OCI-LY3 (cell line): ENCODE results near the gene EXO5.

ENCODE experiments used
- H2AFZ ChIP-seq: fragments of 200-600, 300-600 bp; shearing (Covaris generic); 2 replicates; pipeline ENCODE4 v1.6.0; 2014; ENCODE audit warnings: antibody characterized with exemption, low read depth, low read length
- H3K27ac ChIP-seq: fragments of 200-600, 300-600 bp; sonication (generic); 2 replicates; pipeline ENCODE4 v1.5.1; 2014; ENCODE audit warnings: mild to moderate bottlenecking, low read length, moderate library complexity, mixed read lengths
- H3K27me3 ChIP-seq: fragments of 200-600, 300-600 bp; sonication (generic); 2 replicates; pipeline ENCODE4 v1.6.1; 2014; ENCODE audit warnings: low read depth, low read length, mixed read lengths
- H3K36me3 ChIP-seq: fragments of 200-600, 300-600 bp; sonication (generic); replicated peaks from 2 replicates; pipeline ENCODE3; 2014; ENCODE audit warnings: low read depth, low read length, mixed read lengths
- H3K4me1 ChIP-seq: fragments of 300-600, 200-600 bp; sonication (generic); 2 replicates; pipeline ENCODE4 v1.6.1; 2014; ENCODE audit warnings: low read length, mixed read lengths
- H3K4me2 ChIP-seq: fragments of 200-600, 300-600 bp; sonication (generic); 2 replicates; pipeline ENCODE4 v1.6.1; 2014; ENCODE audit warnings: low read length, mixed read lengths
- H3K4me3 ChIP-seq: fragments of 300-600, 200-600 bp; sonication (generic); 2 replicates; pipeline ENCODE4 v1.5.1; 2014; ENCODE audit warnings: antibody characterized with exemption, mild to moderate bottlenecking, low read length, moderate library complexity
- H3K79me2 ChIP-seq: fragments of 300-600, 200-600 bp; shearing (Covaris generic); 2 replicates; pipeline ENCODE4 v1.6.1; 2014; ENCODE audit warnings: mild to moderate bottlenecking, low read length, mixed read lengths
- H3K9ac ChIP-seq: fragments of 300-600, 200-600 bp; shearing (Covaris generic); 2 replicates; pipeline ENCODE4 v1.6.0; 2014; ENCODE audit warnings: mild to moderate bottlenecking, low read length, moderate library complexity
- H3K9me3 ChIP-seq: fragments of 200-600, 300-600 bp; shearing (Covaris generic); 2 replicates; pipeline ENCODE4 v1.6.1; 2014; ENCODE audit warnings: low read length, mixed read lengths; ENCODE audit not compliant: insufficient read depth
- H4K20me1 ChIP-seq: fragments of 200-600, 300-600 bp; sonication (generic); 2 replicates; pipeline ENCODE4 v1.6.1; 2016; ENCODE audit warnings: low read length, mixed read lengths; ENCODE audit not compliant: insufficient read depth
- EZH2phosphoT487 ChIP-seq: fragments of 200-600 bp; shearing (Covaris generic); IDR thresholded peaks from 2 replicates; pipeline ENCODE4 v1.6.1; 2018; ENCODE audit warnings: antibody characterized with exemption, mixed run types, low read depth
- TF ChIP-seq, protein P1 (sequence below): fragments of 200-600, 300-600 bp; sonication (generic); IDR thresholded peaks from 2 replicates; pipeline ENCODE4 v1.5.1; 2014; ENCODE audit warnings: antibody characterized with exemption, low read length, low read depth

EXO5 gene

DNA sequence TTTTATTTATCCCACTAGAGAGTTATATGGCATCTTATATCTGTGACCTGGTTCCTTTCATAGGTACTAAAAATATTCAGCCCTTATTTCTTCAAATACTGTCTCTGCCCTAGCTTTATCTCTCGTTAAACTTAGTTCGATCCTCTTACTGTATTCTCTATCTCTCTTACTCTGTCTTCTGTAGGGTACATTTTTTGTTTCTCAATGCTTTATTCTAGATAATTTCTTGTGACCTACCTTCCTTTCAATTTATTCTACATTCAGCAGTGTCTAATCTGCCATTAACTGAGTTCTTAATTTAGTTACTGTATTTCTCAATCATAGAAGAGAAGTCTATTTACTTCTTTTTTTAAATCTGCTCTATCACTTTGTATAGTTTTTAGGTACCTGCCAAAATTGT is 33.3 kb upstream of the EXO5 start:
- Histone ChIP-seq H3K9me3 (no peaks in the 10 kb centered on the region), H3K79me2 (no peaks in the 10 kb centered on the region)
- TF ChIP-seq EZH2phosphoT487 = no peak
- TF ChIP-seq, protein P1, sequence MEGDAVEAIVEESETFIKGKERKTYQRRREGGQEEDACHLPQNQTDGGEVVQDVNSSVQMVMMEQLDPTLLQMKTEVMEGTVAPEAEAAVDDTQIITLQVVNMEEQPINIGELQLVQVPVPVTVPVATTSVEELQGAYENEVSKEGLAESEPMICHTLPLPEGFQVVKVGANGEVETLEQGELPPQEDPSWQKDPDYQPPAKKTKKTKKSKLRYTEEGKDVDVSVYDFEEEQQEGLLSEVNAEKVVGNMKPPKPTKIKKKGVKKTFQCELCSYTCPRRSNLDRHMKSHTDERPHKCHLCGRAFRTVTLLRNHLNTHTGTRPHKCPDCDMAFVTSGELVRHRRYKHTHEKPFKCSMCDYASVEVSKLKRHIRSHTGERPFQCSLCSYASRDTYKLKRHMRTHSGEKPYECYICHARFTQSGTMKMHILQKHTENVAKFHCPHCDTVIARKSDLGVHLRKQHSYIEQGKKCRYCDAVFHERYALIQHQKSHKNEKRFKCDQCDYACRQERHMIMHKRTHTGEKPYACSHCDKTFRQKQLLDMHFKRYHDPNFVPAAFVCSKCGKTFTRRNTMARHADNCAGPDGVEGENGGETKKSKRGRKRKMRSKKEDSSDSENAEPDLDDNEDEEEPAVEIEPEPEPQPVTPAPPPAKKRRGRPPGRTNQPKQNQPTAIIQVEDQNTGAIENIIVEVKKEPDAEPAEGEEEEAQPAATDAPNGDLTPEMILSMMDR = no peak

DNA sequence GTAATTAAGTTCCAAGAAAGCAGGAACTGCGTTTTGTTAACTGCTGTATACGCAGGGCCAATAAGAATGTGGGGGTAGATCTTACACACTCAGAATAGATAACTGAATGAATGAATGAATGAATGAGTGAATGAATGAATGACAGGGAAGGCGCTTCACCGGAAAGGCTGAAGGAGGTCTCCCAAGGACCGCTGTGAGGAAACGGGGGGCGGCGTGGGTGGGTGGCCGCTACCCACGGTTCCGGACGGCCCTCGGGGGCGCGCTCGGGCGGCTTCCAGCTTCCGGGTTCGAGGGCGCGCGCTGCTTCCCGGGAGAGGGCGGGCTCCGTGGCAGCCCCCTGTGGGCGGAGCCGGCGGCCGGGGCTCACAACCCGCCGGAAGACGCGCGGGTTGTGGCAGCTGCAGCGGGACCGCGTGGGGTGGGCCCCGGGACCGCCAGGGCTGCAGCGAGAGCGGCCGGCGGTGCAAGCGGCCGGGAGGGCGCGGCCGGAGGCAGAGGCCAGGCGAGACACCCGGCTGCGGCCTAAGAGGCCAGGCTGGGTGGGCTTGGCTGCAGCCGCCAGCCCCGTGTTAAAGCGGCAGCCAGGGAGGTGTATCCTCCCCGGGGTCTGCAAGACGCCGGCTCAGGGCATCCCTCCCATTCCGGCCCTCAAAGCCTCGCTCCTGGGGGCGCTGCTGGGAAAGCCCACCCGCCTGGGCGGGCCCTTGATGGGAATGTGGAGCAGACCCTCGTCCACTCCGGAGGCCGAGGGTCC is 31.5 kb upstream of the EXO5 start, which contains the start of gene ZFP69:
Gene ZFP69, plus strand, starts transcription at position 367 of the 754 bp plus-strand sequence. CDS start 2,072 bp downstream, outside the sequence.
- H3K4me3 ChIP-seq = no peak within 1 kb of the TSS
- no peaks in the 10 kb centered on the region; the same call in 1 of the 2 replicates for H3K9me3 ChIP-seq
- no peaks in the 10 kb centered on the region for H3K27me3 ChIP-seq
- TF ChIP-seq, protein P1 = no peak
- no peak for TF ChIP-seq EZH2phosphoT487
- no peak within 1 kb of the TSS for H3K4me2 ChIP-seq
- no peaks in the 10 kb centered on the region for H3K36me3 ChIP-seq
- H3K9ac ChIP-seq = no peak within 1 kb of the TSS
- no peak within 1 kb of the TSS for H3K27ac ChIP-seq
- H4K20me1 ChIP-seq = no peaks in the 10 kb centered on the region
- H2AFZ ChIP-seq = no peak within 1 kb of the TSS
- H3K79me2 ChIP-seq = no peaks in the 10 kb centered on the region
- no peaks in the 10 kb centered on the region for H3K4me1 ChIP-seq

More for the DNA sequence above, 33.3 kb upstream of the EXO5 start:
- no peak overlapping the region for H3K27ac ChIP-seq
- H3K4me2 ChIP-seq = no peak overlapping the region
- no peaks in the 10 kb centered on the region for H3K27me3 ChIP-seq
- H4K20me1 ChIP-seq = no peaks in the 10 kb centered on the region
- no peaks in the 10 kb centered on the region for H3K4me1 ChIP-seq
- H3K36me3 ChIP-seq = peaks cover 6% of the 10 kb centered on the region
- H2AFZ ChIP-seq = no peak overlapping the region
- no peak overlapping the region for H3K9ac ChIP-seq
- H3K4me3 ChIP-seq = no peak overlapping the region

- H4K20me1 ChIP-seq = no peaks in the 10 kb centered on the region
- no peak overlapping the region for H3K4me2 ChIP-seq
- H3K79me2 ChIP-seq = no peaks in the 10 kb centered on the region
- H3K9me3 ChIP-seq = no peaks in the 10 kb centered on the region; the same call in 1 of the 2 replicates
- H3K9ac ChIP-seq = no peak overlapping the region
- no peak overlapping the region for H3K27ac ChIP-seq
- TF ChIP-seq, protein P1 = no peak
- TF ChIP-seq EZH2phosphoT487 = no peak
- H2AFZ ChIP-seq = no peak overlapping the region
- no peaks in the 10 kb centered on the region for H3K36me3 ChIP-seq
- H3K27me3 ChIP-seq = no peaks in the 10 kb centered on the region
- no peak overlapping the region for H3K4me3 ChIP-seq
- no peaks in the 10 kb centered on the region for H3K4me1 ChIP-seq
Measured at GRCh38 chr1:40477678-40478053, 30.9 kb upstream of the EXO5 start.

DNA sequence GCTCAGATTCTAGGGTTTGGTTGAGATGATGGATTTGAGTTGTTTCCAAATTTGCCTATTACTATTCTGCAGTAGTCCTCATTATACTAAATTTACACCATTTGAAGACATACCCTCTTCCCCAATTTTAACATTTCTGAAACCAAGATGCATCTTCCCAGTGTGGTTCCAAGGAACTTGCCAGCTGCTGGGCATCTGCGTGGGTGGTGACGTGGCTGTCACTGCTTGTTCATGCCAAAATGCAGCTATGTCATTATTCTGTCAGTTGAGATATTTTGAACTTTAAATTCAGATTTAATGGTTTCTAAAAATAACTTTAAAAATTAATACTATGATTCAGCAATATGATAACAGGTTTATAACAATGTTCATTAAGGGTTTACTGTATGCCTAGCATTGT is 30.3 kb upstream of the EXO5 start:
- H3K4me1 ChIP-seq = no peaks in the 10 kb centered on the region
- H3K27ac ChIP-seq = no peak overlapping the region
- H3K9ac ChIP-seq = no peak overlapping the region
- no peak overlapping the region for H3K4me3 ChIP-seq
- no peak for TF ChIP-seq EZH2phosphoT487
- TF ChIP-seq, protein P1 = no peak
- no peaks in the 10 kb centered on the region; the same call in 1 of the 2 replicates for H3K9me3 ChIP-seq
- H3K4me2 ChIP-seq = no peak overlapping the region
- H3K79me2 ChIP-seq = no peaks in the 10 kb centered on the region
- H2AFZ ChIP-seq = no peak overlapping the region
- no peaks in the 10 kb centered on the region for H4K20me1 ChIP-seq
- H3K27me3 ChIP-seq = no peaks in the 10 kb centered on the region
- no peaks in the 10 kb centered on the region for H3K36me3 ChIP-seq
